Astrocyte (in vitro differentiated cells and primary cell): ENCODE measurements around the gene P3H3. TPM values are rescaled to one million over a fixed set of nuclear protein-coding genes. Genes with fewer than 3 reads are reported as not detected.

ENCODE experiments used
- DNase-seq: peaks from one replicate; pipeline ENCODE4 v3.0.0-alpha.2; 2010; ENCODE audit warnings: low read depth
- FAIRE-seq: peaks from 2 replicates; lab custom pipeline; 2011; peaks lifted over from hg19 to GRCh38; lab: Jason Lieb, UNC
- H2AFZ ChIP-seq: 2 replicates; pipeline ENCODE4 v1.6.0; 2012; ENCODE audit warnings: low read depth, low read length, inconsistent platforms
- H3K27ac ChIP-seq: 2 replicates; pipeline ENCODE4 v1.5.1; 2011; ENCODE audit warnings: low read depth, low read length, inconsistent platforms
- H3K27me3 ChIP-seq: 2 replicates; pipeline ENCODE4 v1.6.0; 2011; ENCODE audit warnings: low read length, inconsistent platforms; ENCODE audit not compliant: insufficient read depth
- H3K36me3 ChIP-seq: 2 replicates; pipeline ENCODE4 v1.5.1; 2011; ENCODE audit warnings: low read length, inconsistent platforms; ENCODE audit not compliant: insufficient read depth
- H3K4me1 ChIP-seq: 2 replicates; pipeline ENCODE4 v1.5.1; 2011; ENCODE audit warnings: low read length, inconsistent platforms; ENCODE audit not compliant: insufficient read depth
- H3K4me2 ChIP-seq: 2 replicates; pipeline ENCODE4 v1.6.0; 2012; ENCODE audit warnings: low read length, inconsistent platforms
- H3K4me3 ChIP-seq: 2 replicates; pipeline ENCODE4 v1.5.1; 2011; ENCODE audit warnings: low read depth, mild to moderate bottlenecking, low read length, inconsistent platforms; ENCODE audit not compliant: insufficient read depth
- H3K79me2 ChIP-seq: 2 replicates; pipeline ENCODE4 v1.6.0; 2012; ENCODE audit warnings: mild to moderate bottlenecking, low read length, inconsistent platforms; ENCODE audit not compliant: insufficient read depth
- H3K9ac ChIP-seq: 2 replicates; pipeline ENCODE4 v1.6.0; 2012; ENCODE audit warnings: mild to moderate bottlenecking, low read length, inconsistent platforms
- H3K9me3 ChIP-seq: 2 replicates; pipeline ENCODE4 v1.5.1; 2012; ENCODE audit warnings: low read depth, mild to moderate bottlenecking, low read length, inconsistent platforms; ENCODE audit not compliant: insufficient read depth
- H4K20me1 ChIP-seq: 2 replicates; pipeline ENCODE4 v1.6.0; 2012; ENCODE audit warnings: low read length, inconsistent platforms; ENCODE audit not compliant: insufficient read depth
- H3K27ac Mint-ChIP-seq: one replicate; pipeline ENCODE4 v1.8.0; 2021; ENCODE audit warnings: mild to moderate bottlenecking, mixed read lengths; ENCODE audit not compliant: unreplicated experiment
- H3K27me3 Mint-ChIP-seq: one replicate; pipeline ENCODE4 v1.8.0; 2021; ENCODE audit warnings: low read depth, mixed read lengths; ENCODE audit not compliant: unreplicated experiment
- H3K36me3 Mint-ChIP-seq: one replicate; pipeline ENCODE4 v1.8.0; 2021; ENCODE audit warnings: low read depth, mixed read lengths; ENCODE audit not compliant: unreplicated experiment
- H3K4me1 Mint-ChIP-seq: one replicate; pipeline ENCODE4 v1.8.0; 2021; ENCODE audit warnings: low read depth, mixed read lengths; ENCODE audit not compliant: unreplicated experiment
- H3K4me3 Mint-ChIP-seq: one replicate; pipeline ENCODE4 v1.8.0; 2021; ENCODE audit warnings: mild to moderate bottlenecking, moderate library complexity, mixed read lengths; ENCODE audit not compliant: unreplicated experiment
- H3K9me3 Mint-ChIP-seq: one replicate; pipeline ENCODE4 v1.8.0; 2021; ENCODE audit warnings: mild to moderate bottlenecking, mixed read lengths; ENCODE audit not compliant: unreplicated experiment
- CTCF ChIP-seq: IDR thresholded peaks from 2 replicates; pipeline ENCODE4 v1.5.1; 2011; ENCODE audit warnings: low read depth, mild to moderate bottlenecking, inconsistent platforms, low read length, moderate library complexity; ENCODE audit not compliant: insufficient read depth
- EZH2 ChIP-seq: IDR thresholded peaks from 2 replicates; pipeline ENCODE4 v1.6.1; 2012; ENCODE audit warnings: mild to moderate bottlenecking, low read length, inconsistent platforms; ENCODE audit not compliant: insufficient read depth
- total RNA-seq: library from RNA; stranded (reverse); gene quantifications from 2 replicates; pipeline ENCODE4 v1.2.1, GENCODE V29; 2021

P3H3 gene
- total RNA-seq, 1 donor from 2014 or later: 101 TPM

- Mint-ChIP-seq H3K27me3 (peaks cover 13% of the 10 kb centered on the region), H3K9me3 (peaks cover 4% of the 10 kb centered on the region), H3K4me3 (no peak overlapping the region), H3K27ac (no peak overlapping the region), H3K4me1 (peaks cover 13% of the 10 kb centered on the region), H3K36me3 (peaks cover 5% of the 10 kb centered on the region)
- Histone ChIP-seq H3K27ac (no peak overlapping the region), H3K4me1 (peaks cover 6% of the 10 kb centered on the region), H3K36me3 (no peaks in the 10 kb centered on the region), H3K27me3 (no peaks in the 10 kb centered on the region), H3K79me2 (no peaks in the 10 kb centered on the region), H3K4me3 (no peak overlapping the region), H3K9me3 (no peaks in the 10 kb centered on the region), H3K9ac (no peak overlapping the region), H2AFZ (no peak overlapping the region), H4K20me1 (no peaks in the 10 kb centered on the region), H3K4me2 (no peak overlapping the region)
- DNase-seq (no peak), FAIRE-seq (no peak)
- TF ChIP-seq CTCF: no peak
- no peak for TF ChIP-seq EZH2
These were observed 45.2 kb upstream of the P3H3 start for GRCh38 chr12:6782850-6783566.

- Histone ChIP-seq H3K9me3 (no peaks in the 10 kb centered on the region), H3K4me1 (peaks cover under 1% of the 10 kb centered on the region), H3K79me2 (no peaks in the 10 kb centered on the region), H3K36me3 (no peaks in the 10 kb centered on the region), H2AFZ (no peak overlapping the region), H3K27ac (no peak overlapping the region), H3K9ac (no peak overlapping the region), H3K4me2 (no peak overlapping the region), H3K27me3 (no peaks in the 10 kb centered on the region), H4K20me1 (no peaks in the 10 kb centered on the region), H3K4me3 (no peak overlapping the region)
- peaks cover 8% of the 10 kb centered on the region for H3K27me3 Mint-ChIP-seq
- no peaks in the 10 kb centered on the region for H3K36me3 Mint-ChIP-seq
- DNase-seq: no peak
- no peak for FAIRE-seq
- no peak overlapping the region for H3K27ac Mint-ChIP-seq
- no peak overlapping the region for H3K4me3 Mint-ChIP-seq
- H3K9me3 Mint-ChIP-seq: peaks cover 4% of the 10 kb centered on the region
- peaks cover 8% of the 10 kb centered on the region for H3K4me1 Mint-ChIP-seq
- TF ChIP-seq EZH2 (no peak), CTCF (no peak)
These were observed 44.4 kb upstream of the P3H3 start for GRCh38 chr12:6783828-6784227.

- Mint-ChIP-seq H3K9me3 (peaks cover 4% of the 10 kb centered on the region), H3K36me3 (no peaks in the 10 kb centered on the region), H3K27ac (no peak overlapping the region), H3K4me3 (no peak overlapping the region), H3K27me3 (peaks cover 8% of the 10 kb centered on the region), H3K4me1 (peaks cover 4% of the 10 kb centered on the region)
- Histone ChIP-seq H3K4me3 (no peak overlapping the region), H3K27me3 (no peaks in the 10 kb centered on the region), H3K4me2 (no peak overlapping the region), H3K36me3 (no peaks in the 10 kb centered on the region), H2AFZ (no peak overlapping the region), H3K79me2 (no peaks in the 10 kb centered on the region), H3K9me3 (no peaks in the 10 kb centered on the region), H4K20me1 (no peaks in the 10 kb centered on the region), H3K27ac (no peak overlapping the region), H3K4me1 (no peaks in the 10 kb centered on the region), H3K9ac (no peak overlapping the region)
- no peak for TF ChIP-seq CTCF
- TF ChIP-seq EZH2: no peak
- DNase-seq: no peak
- FAIRE-seq: no peak
These were observed 43.9 kb upstream of the P3H3 start for GRCh38 chr12:6784296-6784695.
